ENCODE measurements around the gene HLA-C.
"Not testable (repeated sequence)": the region's sequence is repeated elsewhere in the genome, so short reads cannot be mapped to it uniquely, and the experiment has no call there.

The HLA-C gene

DNA sequence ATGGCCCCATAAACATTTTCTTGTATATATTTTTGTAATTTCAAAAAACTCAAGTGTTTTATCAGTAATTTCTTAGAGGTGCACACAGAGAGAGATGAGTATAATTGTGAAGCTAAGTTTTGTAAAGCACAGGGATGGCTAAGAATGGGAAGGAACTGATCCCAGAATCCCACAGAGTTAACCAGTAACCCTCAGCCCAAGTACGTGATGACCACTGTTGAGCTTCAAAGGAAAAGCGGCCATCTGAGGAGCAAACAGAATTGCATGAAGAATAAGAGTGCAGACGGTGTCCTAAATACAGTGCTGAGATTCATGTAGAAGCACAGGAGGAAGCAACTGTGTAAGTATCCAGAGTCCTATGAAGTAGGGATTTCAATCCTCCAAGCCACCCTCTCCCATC is 28.1 kb upstream of the HLA-C start:
- Histone ChIP-seq H3K9ac (ENCODE audit: low read depth, low read length) (no peak overlapping the region), H3K4me3 (ENCODE audit: low read depth, low read length) (no peak overlapping the region), H3K27me3 (ENCODE audit: control insufficient read depth, insufficient read depth, low read length) (no peaks in the 10 kb centered on the region; the same call in 1 of the 2 replicates), H3K4me1 (ENCODE audit: control insufficient read depth, insufficient read depth, low read length) (no peaks in the 10 kb centered on the region), H3K36me3 (ENCODE audit: control insufficient read depth, insufficient read depth, low read length) (no peaks in the 10 kb centered on the region), H3K27ac (ENCODE audit: low read depth, low read length) (no peak overlapping the region), H3K9me3 (ENCODE audit: control insufficient read depth, insufficient read depth, low read length) (no peaks in the 10 kb centered on the region)

DNA sequence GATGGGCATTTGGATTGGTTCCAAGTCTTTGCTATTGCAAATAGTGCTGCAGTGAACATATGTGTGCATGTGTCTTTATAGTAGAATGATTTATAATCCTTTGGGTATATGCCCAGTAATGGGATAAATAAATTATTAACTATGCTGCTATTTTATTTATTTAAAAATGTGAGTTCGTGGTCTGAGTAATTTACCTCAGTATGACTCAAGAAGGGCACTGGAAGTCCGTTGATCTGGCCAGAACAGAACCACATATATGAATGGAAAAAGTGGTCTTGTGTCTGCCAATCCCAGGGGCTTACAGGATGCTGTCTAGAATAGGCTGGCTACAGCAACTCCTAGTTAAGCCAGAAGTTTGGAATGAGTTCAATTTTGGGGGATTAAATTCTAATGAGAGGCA is 27.6 kb upstream of the HLA-C start:
- H3K36me3 ChIP-seq (ENCODE audit: control insufficient read depth, insufficient read depth, low read length): no peaks in the 10 kb centered on the region
- no peaks in the 10 kb centered on the region for H3K4me1 ChIP-seq (ENCODE audit: control insufficient read depth, insufficient read depth, low read length)
- H3K9ac ChIP-seq (ENCODE audit: low read depth, low read length): no peak overlapping the region
- no peaks in the 10 kb centered on the region for H3K9me3 ChIP-seq (ENCODE audit: control insufficient read depth, insufficient read depth, low read length)
- H3K27ac ChIP-seq (ENCODE audit: low read depth, low read length): no peak overlapping the region
- H3K4me3 ChIP-seq (ENCODE audit: low read depth, low read length): no peak overlapping the region
- H3K27me3 ChIP-seq (ENCODE audit: control insufficient read depth, insufficient read depth, low read length): no peaks in the 10 kb centered on the region; the same call in 1 of the 2 replicates

DNA sequence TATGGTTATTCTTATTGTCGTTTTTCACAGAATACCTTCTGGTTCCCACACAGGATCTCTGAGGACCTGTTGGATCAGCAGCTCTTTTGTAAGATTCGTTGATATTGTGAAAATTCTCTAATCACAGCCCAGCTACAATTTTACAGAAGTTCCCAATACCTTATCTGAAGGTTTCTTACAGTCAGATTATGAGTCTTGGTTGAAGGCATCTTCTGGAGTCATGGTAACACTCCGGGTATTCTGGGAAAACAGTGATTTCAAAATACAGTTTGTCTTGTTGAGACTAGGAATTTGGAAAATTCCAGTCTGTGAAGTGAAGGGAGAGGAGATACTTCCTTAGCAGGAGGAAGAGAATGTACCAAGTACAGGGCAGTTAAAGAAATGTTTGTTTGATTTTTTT is 22.2 kb upstream of the HLA-C start:
- no peaks in the 10 kb centered on the region for H3K4me1 ChIP-seq (ENCODE audit: control insufficient read depth, insufficient read depth, low read length)
- H3K9me3 ChIP-seq (ENCODE audit: control insufficient read depth, insufficient read depth, low read length): no peaks in the 10 kb centered on the region
- no peaks in the 10 kb centered on the region for H3K27me3 ChIP-seq (ENCODE audit: control insufficient read depth, insufficient read depth, low read length)
- H3K4me3 ChIP-seq (ENCODE audit: low read depth, low read length): no peak overlapping the region
- H3K9ac ChIP-seq (ENCODE audit: low read depth, low read length): no peak overlapping the region
- no peaks in the 10 kb centered on the region for H3K36me3 ChIP-seq (ENCODE audit: control insufficient read depth, insufficient read depth, low read length)
- no peak overlapping the region for H3K27ac ChIP-seq (ENCODE audit: low read depth, low read length)

DNA sequence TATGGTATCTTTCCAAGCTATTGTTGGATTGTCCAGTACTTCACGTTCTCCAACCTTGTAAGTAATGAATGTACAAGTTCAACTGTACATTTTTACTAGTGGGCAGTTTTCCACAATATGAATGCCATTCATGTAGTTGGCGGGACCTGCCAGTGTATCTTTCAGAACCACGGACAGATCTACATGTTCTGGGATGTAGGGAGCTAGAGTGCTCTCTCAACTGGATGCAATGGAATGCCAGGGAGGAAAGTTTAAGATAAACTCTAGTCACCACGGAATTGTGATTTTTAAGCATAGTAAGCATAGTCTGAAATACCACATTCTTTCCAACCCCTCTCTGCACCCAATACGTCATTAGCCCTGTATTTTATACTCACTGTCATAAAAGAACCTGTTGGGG is 21.5 kb upstream of the HLA-C start:
- Histone ChIP-seq H3K9ac (ENCODE audit: low read depth, low read length) (no peak overlapping the region), H3K9me3 (ENCODE audit: control insufficient read depth, insufficient read depth, low read length) (no peaks in the 10 kb centered on the region), H3K4me3 (ENCODE audit: low read depth, low read length) (no peak overlapping the region), H3K36me3 (ENCODE audit: control insufficient read depth, insufficient read depth, low read length) (no peaks in the 10 kb centered on the region), H3K27me3 (ENCODE audit: control insufficient read depth, insufficient read depth, low read length) (no peaks in the 10 kb centered on the region), H3K27ac (ENCODE audit: low read depth, low read length) (no peak overlapping the region), H3K4me1 (ENCODE audit: control insufficient read depth, insufficient read depth, low read length) (no peaks in the 10 kb centered on the region)

DNA sequence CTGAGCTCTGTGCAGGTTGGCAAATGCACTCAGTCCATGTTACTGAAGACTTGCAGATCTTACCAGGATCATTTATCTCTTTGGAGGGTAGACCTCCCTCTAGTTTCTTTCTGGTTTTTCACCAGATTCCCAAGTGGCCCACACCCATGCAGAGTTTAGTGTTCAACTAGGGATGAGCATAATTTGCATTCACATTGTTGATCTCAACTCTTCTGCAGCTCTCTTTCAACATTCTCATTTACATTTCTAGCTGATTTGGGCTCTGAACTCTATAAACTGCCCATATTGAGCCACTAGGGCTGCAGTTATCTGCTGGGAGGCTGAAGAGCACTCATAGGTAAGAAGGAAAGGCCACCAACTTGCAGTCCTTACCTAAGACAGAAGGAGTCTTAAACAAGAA is 17.9 kb upstream of the HLA-C start:
- Histone ChIP-seq H3K36me3 (ENCODE audit: control insufficient read depth, insufficient read depth, low read length) (no peaks in the 10 kb centered on the region), H3K9ac (ENCODE audit: low read depth, low read length) (no peak overlapping the region), H3K4me1 (ENCODE audit: control insufficient read depth, insufficient read depth, low read length) (no peaks in the 10 kb centered on the region), H3K27ac (ENCODE audit: low read depth, low read length) (no peak overlapping the region), H3K9me3 (ENCODE audit: control insufficient read depth, insufficient read depth, low read length) (no peaks in the 10 kb centered on the region), H3K27me3 (ENCODE audit: control insufficient read depth, insufficient read depth, low read length) (no peaks in the 10 kb centered on the region), H3K4me3 (ENCODE audit: low read depth, low read length) (no peak overlapping the region)

DNA sequence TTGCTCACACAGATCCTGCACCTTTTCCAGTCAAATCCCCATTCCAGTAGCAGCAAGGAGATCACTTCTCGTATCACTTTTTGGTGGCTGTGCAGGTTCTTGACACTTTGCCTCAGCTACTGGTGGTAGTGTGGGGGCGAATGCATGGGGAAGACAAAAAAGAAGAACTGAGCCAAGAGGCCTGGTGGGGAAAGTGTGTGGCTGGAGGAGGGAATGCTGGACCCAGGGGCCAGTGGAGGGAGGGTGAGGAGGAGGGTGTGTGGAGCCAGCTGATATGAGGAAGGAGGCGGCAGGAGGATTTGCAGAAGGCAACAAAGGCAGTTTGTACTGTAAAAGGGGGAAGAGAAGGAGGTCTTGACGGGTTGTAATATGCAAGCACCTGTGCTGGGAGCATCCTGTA is 15.7 kb upstream of the HLA-C start:
- H3K9me3 ChIP-seq (ENCODE audit: control insufficient read depth, insufficient read depth, low read length): no peaks in the 10 kb centered on the region

DNA sequence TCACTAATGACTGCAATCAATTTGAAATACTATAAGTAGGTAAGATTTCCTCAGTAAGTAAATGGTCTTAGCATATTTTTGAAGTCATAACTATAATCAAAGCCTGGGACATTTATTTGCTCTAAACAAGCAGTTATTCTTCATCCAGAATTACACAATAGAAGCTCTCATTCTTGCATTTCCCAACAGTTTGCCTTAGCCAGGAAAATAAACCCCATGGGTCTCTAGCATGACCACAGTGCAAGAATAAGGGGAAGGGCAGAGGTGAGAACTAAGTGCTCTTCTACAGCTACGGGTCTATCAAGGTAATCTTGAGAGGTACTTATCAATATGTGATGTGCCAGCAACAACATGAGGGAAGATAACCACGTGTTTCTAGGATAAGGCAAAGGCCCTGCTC is 14.1 kb upstream of the HLA-C start:
- Histone ChIP-seq H3K9ac (ENCODE audit: low read depth, low read length) (no peak overlapping the region), H3K4me3 (ENCODE audit: low read depth, low read length) (no peak overlapping the region), H3K4me1 (ENCODE audit: control insufficient read depth, insufficient read depth, low read length) (no peaks in the 10 kb centered on the region), H3K9me3 (ENCODE audit: control insufficient read depth, insufficient read depth, low read length) (no peaks in the 10 kb centered on the region), H3K27me3 (ENCODE audit: control insufficient read depth, insufficient read depth, low read length) (no peaks in the 10 kb centered on the region), H3K27ac (ENCODE audit: low read depth, low read length) (no peak overlapping the region), H3K36me3 (ENCODE audit: control insufficient read depth, insufficient read depth, low read length) (no peaks in the 10 kb centered on the region)

More for the DNA sequence above, 15.7 kb upstream of the HLA-C start:
- Histone ChIP-seq H3K9ac (ENCODE audit: low read depth, low read length) (no peak overlapping the region), H3K36me3 (ENCODE audit: control insufficient read depth, insufficient read depth, low read length) (no peaks in the 10 kb centered on the region), H3K4me1 (ENCODE audit: control insufficient read depth, insufficient read depth, low read length) (no peaks in the 10 kb centered on the region), H3K27me3 (ENCODE audit: control insufficient read depth, insufficient read depth, low read length) (no peaks in the 10 kb centered on the region), H3K27ac (ENCODE audit: low read depth, low read length) (no peak overlapping the region), H3K4me3 (ENCODE audit: low read depth, low read length) (no peak overlapping the region)

DNA sequence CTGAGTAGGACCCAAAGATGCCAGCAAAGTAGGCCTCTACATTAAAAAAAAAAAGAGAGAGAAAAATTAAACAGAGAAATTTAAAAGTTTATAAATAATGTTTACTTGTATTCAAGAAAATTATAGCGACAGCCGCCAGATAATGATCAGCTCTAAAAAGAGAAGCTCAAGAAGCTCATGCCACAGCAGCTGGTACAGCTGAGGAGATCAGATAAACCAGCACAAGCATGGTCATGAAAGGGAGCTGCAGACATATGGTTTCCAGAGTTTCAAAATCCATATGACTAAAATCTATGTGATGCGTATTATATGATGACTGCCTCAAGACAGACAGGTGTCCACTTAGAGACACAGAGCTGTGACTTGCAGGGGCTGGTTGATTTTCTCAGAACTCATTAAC is 13.6 kb upstream of the HLA-C start:
- Histone ChIP-seq H3K4me1 (ENCODE audit: control insufficient read depth, insufficient read depth, low read length) (no peaks in the 10 kb centered on the region), H3K9me3 (ENCODE audit: control insufficient read depth, insufficient read depth, low read length) (no peaks in the 10 kb centered on the region), H3K4me3 (ENCODE audit: low read depth, low read length) (no peak overlapping the region)

DNA sequence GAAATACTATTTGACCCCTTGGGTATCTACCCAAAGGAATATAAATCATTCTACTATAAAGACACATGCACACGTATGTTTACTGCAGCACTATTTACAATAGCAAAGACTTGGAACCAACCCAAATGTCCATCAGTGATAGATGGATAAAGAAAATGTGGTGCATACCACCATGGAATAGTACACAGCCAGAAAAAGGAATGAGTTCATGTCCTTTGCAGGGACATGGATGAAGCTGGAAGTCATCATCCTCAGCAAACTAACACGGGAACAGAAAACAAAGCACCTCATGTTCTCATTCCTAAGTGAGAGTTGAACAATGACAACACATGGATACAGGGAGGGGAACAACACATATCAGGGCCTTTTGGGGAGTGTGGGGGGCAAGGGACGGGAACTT is 7.8 kb upstream of the HLA-C start:
- not testable (repeated sequence) for H3K9ac ChIP-seq (ENCODE audit: low read depth, low read length); H3K36me3 ChIP-seq (ENCODE audit: control insufficient read depth, insufficient read depth, low read length); H3K4me1 ChIP-seq (ENCODE audit: control insufficient read depth, insufficient read depth, low read length); H3K4me3 ChIP-seq (ENCODE audit: low read depth, low read length); H3K27ac ChIP-seq (ENCODE audit: low read depth, low read length); H3K27me3 ChIP-seq (ENCODE audit: control insufficient read depth, insufficient read depth, low read length); H3K9me3 ChIP-seq (ENCODE audit: control insufficient read depth, insufficient read depth, low read length)

More for the DNA sequence above, 13.6 kb upstream of the HLA-C start:
- no peaks in the 10 kb centered on the region for H3K27me3 ChIP-seq (ENCODE audit: control insufficient read depth, insufficient read depth, low read length)
- no peaks in the 10 kb centered on the region for H3K36me3 ChIP-seq (ENCODE audit: control insufficient read depth, insufficient read depth, low read length)
- no peak overlapping the region for H3K27ac ChIP-seq (ENCODE audit: low read depth, low read length)
- H3K9ac ChIP-seq (ENCODE audit: low read depth, low read length): no peak overlapping the region

DNA sequence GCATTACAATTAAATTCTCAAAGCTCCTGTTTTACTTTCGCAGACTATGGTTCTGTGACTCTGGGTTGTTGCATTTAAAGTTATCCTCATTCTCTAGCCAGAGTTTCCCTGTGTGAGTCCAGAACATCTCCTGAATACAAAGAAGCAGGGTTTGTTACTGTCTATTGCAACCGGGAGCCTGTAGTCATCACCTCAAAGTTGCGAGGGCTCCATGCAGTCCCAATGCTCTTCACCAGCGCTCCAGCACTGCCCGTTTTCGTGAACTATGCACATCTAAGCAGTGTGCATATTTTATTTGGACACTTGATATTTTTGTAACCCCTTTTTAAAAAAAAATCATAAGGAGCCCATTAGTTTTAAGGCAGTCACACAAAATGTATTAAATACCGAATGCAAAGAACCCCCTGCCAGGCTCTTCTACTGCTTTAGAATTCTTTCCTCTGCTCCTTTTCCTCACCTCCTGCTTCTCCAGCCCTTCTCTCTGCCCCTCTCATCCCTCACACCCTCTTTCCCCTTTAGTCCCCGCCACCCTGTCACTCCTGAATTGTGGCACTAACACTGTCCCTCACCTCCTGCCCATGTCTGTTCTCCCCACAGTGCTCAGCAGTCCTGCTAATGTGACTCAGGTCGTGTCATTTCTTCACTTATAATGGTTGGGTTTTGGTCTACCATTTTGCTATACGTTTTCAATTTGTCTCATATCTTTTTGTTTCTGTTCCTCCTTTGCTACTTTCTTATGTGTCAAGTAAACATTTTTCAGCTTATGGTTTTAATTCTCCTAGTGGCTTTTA is 1.1 kb upstream of the HLA-C start:
- Histone ChIP-seq H3K4me1 (ENCODE audit: control insufficient read depth, insufficient read depth, low read length) (peaks cover 5% of the 10 kb centered on the region; the same call in 1 of the 2 replicates), H3K9ac (ENCODE audit: low read depth, low read length) (no peak overlapping the region), H3K27ac (ENCODE audit: low read depth, low read length) (no peak overlapping the region), H3K4me3 (ENCODE audit: low read depth, low read length) (peak overlapping the region; percentile 66; the same call in 1 of the 2 replicates), H3K27me3 (ENCODE audit: control insufficient read depth, insufficient read depth, low read length) (peaks cover 18% of the 10 kb centered on the region), H3K9me3 (ENCODE audit: control insufficient read depth, insufficient read depth, low read length) (no peaks in the 10 kb centered on the region), H3K36me3 (ENCODE audit: control insufficient read depth, insufficient read depth, low read length) (peaks cover 9% of the 10 kb centered on the region; the same call in 1 of the 2 replicates)

DNA sequence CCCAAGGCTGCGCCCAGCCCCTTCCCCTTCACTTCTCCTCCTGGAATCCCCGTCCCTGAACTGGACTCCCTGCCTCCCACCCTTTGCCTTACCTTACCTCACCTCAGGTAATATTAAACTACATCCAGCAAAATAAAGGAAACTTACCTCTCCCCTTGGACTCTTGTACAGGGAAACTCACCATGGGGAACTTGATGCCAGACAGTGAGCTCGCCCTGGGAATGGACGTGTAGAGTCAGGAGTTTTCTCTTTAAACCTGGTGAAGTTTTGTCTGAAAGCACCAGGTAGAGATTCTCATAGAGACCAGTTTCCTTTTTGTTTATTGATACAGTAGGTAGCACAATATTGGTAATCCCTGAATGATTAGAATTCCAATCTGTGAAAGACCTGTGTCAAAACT is 544 bp upstream of the HLA-C start:
- peaks cover 18% of the 10 kb centered on the region for H3K27me3 ChIP-seq (ENCODE audit: control insufficient read depth, insufficient read depth, low read length)
- no peaks in the 10 kb centered on the region for H3K9me3 ChIP-seq (ENCODE audit: control insufficient read depth, insufficient read depth, low read length)
- H3K9ac ChIP-seq (ENCODE audit: low read depth, low read length): no peak overlapping the region
- H3K36me3 ChIP-seq (ENCODE audit: control insufficient read depth, insufficient read depth, low read length): peaks cover 9% of the 10 kb centered on the region; the same call in 1 of the 2 replicates
- H3K4me3 ChIP-seq (ENCODE audit: low read depth, low read length): peak overlapping the region; percentile 66
- H3K4me1 ChIP-seq (ENCODE audit: control insufficient read depth, insufficient read depth, low read length): peaks cover 5% of the 10 kb centered on the region; the same call in 1 of the 2 replicates
- no peak overlapping the region for H3K27ac ChIP-seq (ENCODE audit: low read depth, low read length)
